Measurements from ENCODE around the gene ADAMTS19. TPM values are rescaled to one million over a fixed set of nuclear protein-coding genes. Genes with fewer than 3 reads are reported as not detected.

The ADAMTS19 gene
- total and polyA plus RNA-seq, 2 of the 8 experiments (the other 6 are each of a cell fraction or from before 2014, with no cell fraction given) = 17.3 to 28.8 TPM

- H3K4ac ChIP-seq (replicated peaks; ENCODE audit: insufficient read length, low read depth, low read length) = no peak overlapping the region
- no peak overlapping the region for H4K5ac ChIP-seq (ENCODE audit: insufficient read length, low read depth, low read length)
- CTCF ChIA-PET (ENCODE audit: partially characterized antibody) = no interaction called here
- no peak overlapping the region for H2BK120ac ChIP-seq (replicated peaks; ENCODE audit: low read depth, low read length)
- H3K18ac ChIP-seq (ENCODE audit: extremely low read depth, low read length) = no peak overlapping the region
- no peak overlapping the region for H2BK5ac ChIP-seq (ENCODE audit: low read depth, low read length)
- H3K9ac ChIP-seq (replicated peaks in 1 of 4; ENCODE audit: extremely low read depth in 1 of 4, low read depth in 3 of 4, low read length in 3 of 4) = no peak overlapping the region
- peaks cover 0 to 6% of the 10 kb centered on the region in 2 experiments; a peak in 1 of 4 replicates for H3K79me2 ChIP-seq (ENCODE audit: control insufficient read depth in 1 of 2, insufficient read depth in 2 of 2, low read length in 2 of 2)
- H3K23me2 ChIP-seq (ENCODE audit: low read depth, low read length) = no peaks in the 10 kb centered on the region; the same call in 1 of the 2 replicates
- no peak overlapping the region for H2BK12ac ChIP-seq (ENCODE audit: low read depth, low read length)
- H3K79me1 ChIP-seq (ENCODE audit: low read depth, low read length) = no peaks in the 10 kb centered on the region
- no peaks in the 10 kb centered on the region for H3K9me3 ChIP-seq (ENCODE audit: insufficient read depth in 2 of 2, low read depth in 1 of 2, low read length in 1 of 2)
- H2AK5ac ChIP-seq (ENCODE audit: low read depth, low read length) = no peak overlapping the region
- POLR2A ChIA-PET (ENCODE audit: partially characterized antibody) = interaction anchor here (0.6 kb wide), 1 partner anchor 24 kb away, joined by 3 read pairs; no protein-coding TSS in a partner anchor
- H2BK15ac ChIP-seq (ENCODE audit: low read length) = no peak overlapping the region
- no peak overlapping the region for H3K23ac ChIP-seq (ENCODE audit: insufficient read length)
- no peaks in the 10 kb centered on the region for H4K20me1 ChIP-seq (replicated peaks in 1 of 2; ENCODE audit: control insufficient read depth in 1 of 2, insufficient read depth in 2 of 2, low read length in 2 of 2)
- H3K27me3 ChIP-seq (replicated peaks in 1 of 4; ENCODE audit: control insufficient read depth in 3 of 4, extremely low read depth in 1 of 4, insufficient read depth in 3 of 4, low read length in 3 of 4) = no peaks in the 10 kb centered on the region
- no peak overlapping the region for H4K91ac ChIP-seq (replicated peaks; ENCODE audit: insufficient read length, low read length)
- H3K36me3 ChIP-seq (ENCODE audit: control insufficient read depth in 2 of 4, insufficient read depth in 4 of 4, low read length in 3 of 4) = peaks cover 0 to 9% (median 1%) of the 10 kb centered on the region in 4 experiments; a peak in 2 of 8 replicates
- no peak overlapping the region for H3K27ac ChIP-seq (ENCODE audit: low read depth, low read length)
- no peak overlapping the region for H2BK20ac ChIP-seq (ENCODE audit: low read length)
- no peak overlapping the region for H3K4me3 ChIP-seq (ENCODE audit: extremely low read depth in 1 of 4, insufficient read depth in 2 of 4, low read depth in 3 of 4, low read length in 4 of 4)
- H3K4me2 ChIP-seq (ENCODE audit: insufficient read depth in 1 of 2, low read depth in 2 of 2, low read length in 2 of 2) = no peak overlapping the region
- TF ChIP-seq BRCA1 (IDR thresholded peaks at IDR 0.05; ENCODE audit: low read depth, low read length) = no peak
- TF ChIP-seq EZH2 (IDR thresholded peaks at IDR 0.05; ENCODE audit: low read depth, low read length, severe bottlenecking) = no peak
- H4K8ac ChIP-seq (ENCODE audit: extremely low read depth, insufficient read depth, low read length) = no peak overlapping the region
- H3K4me1 ChIP-seq (replicated peaks in 1 of 4; ENCODE audit: control insufficient read depth in 3 of 4, insufficient read depth in 4 of 4, low read length in 3 of 4) = no peaks in the 10 kb centered on the region
- DNase-seq (ENCODE audit: low read depth in 1 of 2, low spot score in 2 of 2) = no peak
- no peak overlapping the region for H3K56ac ChIP-seq (replicated peaks; ENCODE audit: insufficient read length, low read depth, low read length)
- H2AFZ ChIP-seq (ENCODE audit: low read length) = no peak overlapping the region
- FAIRE-seq = no peak
- no peak overlapping the region for H3K14ac ChIP-seq (ENCODE audit: insufficient read length)
Measured at GRCh38 chr5:129506950-129507349, 46.9 kb downstream of the ADAMTS19 start.
